Activated B cell treated with CpG ODN at 0.5 μM for 24 hours (primary cell): ENCODE data around the gene NUPR1. TPM values are rescaled to one million over a fixed set of nuclear protein-coding genes. Genes with fewer than 3 reads are reported as not detected.

ENCODE experiments used
- ATAC-seq: fragments of 200-7000 bp; cut with Tn5 transposase; one replicate; pipeline ENCODE4 v1.10.0; 2021; ENCODE audit warnings: low read depth, mild to moderate bottlenecking, moderate library complexity
- CTCF ChIA-PET: fragments of 350-600 bp; sonication (Branson Sonifier 250); formaldehyde crosslinking; loops from one replicate; lab custom pipeline; 2021; ENCODE audit warnings: antibody characterized with exemption; lab: Charles Lee
- POLR2A ChIA-PET: fragments of 350-600 bp; sonication (Branson Sonifier 250); formaldehyde crosslinking; loops from one replicate; lab custom pipeline; 2021; ENCODE audit warnings: antibody characterized with exemption; lab: Charles Lee
- DNase-seq: peaks from one replicate; pipeline ENCODE4 v3.0.0; 2022
- H3K27ac Mint-ChIP-seq: one replicate; pipeline ENCODE4 v1.8.0; 2020; ENCODE audit warnings: mixed read lengths
- H3K27me3 Mint-ChIP-seq: one replicate; pipeline ENCODE4 v1.8.0; 2021; ENCODE audit warnings: mixed read lengths
- H3K36me3 Mint-ChIP-seq: one replicate; pipeline ENCODE4 v1.8.0; 2021; ENCODE audit warnings: low read depth, mixed read lengths
- H3K4me1 Mint-ChIP-seq: one replicate; pipeline ENCODE4 v1.8.0; 2021; ENCODE audit warnings: mixed read lengths
- H3K4me3 Mint-ChIP-seq: one replicate; pipeline ENCODE4 v1.8.0; 2020; ENCODE audit warnings: mild to moderate bottlenecking, mixed read lengths
- H3K9me3 Mint-ChIP-seq: one replicate; pipeline ENCODE4 v1.8.0; 2020; ENCODE audit warnings: mixed read lengths
- CTCF ChIP-seq: fragments of 200-600 bp; IDR thresholded peaks from one replicate; pipeline ENCODE4 v1.8.0; 2022; ENCODE audit warnings: antibody characterized with exemption, mild to moderate bottlenecking
- intact Hi-C: fragments of 100-400 bp; cut with micrococcal nuclease; formaldehyde crosslinking; loops from one replicate; pipeline ENCODE4 v1.15.1; 2024
- total RNA-seq: library from RNA; stranded (reverse); gene quantifications from 2 replicates; pipeline ENCODE4 v1.2.3, GENCODE V29; 2022

The NUPR1 gene
- total RNA-seq, 1 donor from 2014 or later = not detected

GRCh38 chr16:28562199-28562598, 23.4 kb upstream of the NUPR1 start:
- ChIA-PET CTCF (no interaction called here), POLR2A (no interaction called here)
- peaks cover 2% of the 10 kb centered on the region for H3K4me1 Mint-ChIP-seq
- peaks cover 43% of the 10 kb centered on the region for H3K36me3 Mint-ChIP-seq
- intact Hi-C loops = no loop called here
- no peak overlapping the region for H3K27ac Mint-ChIP-seq
- DNase-seq (no peak), ATAC-seq (no peak)
- H3K4me3 Mint-ChIP-seq = no peak overlapping the region
- peaks cover 4% of the 10 kb centered on the region for H3K9me3 Mint-ChIP-seq
- TF ChIP-seq CTCF = no peak
- no peaks in the 10 kb centered on the region for H3K27me3 Mint-ChIP-seq

- Mint-ChIP-seq H3K36me3 (peaks cover 44% of the 10 kb centered on the region), H3K4me3 (no peak overlapping the region), H3K9me3 (peaks cover 3% of the 10 kb centered on the region), H3K27ac (no peak overlapping the region), H3K4me1 (peaks cover 7% of the 10 kb centered on the region), H3K27me3 (no peaks in the 10 kb centered on the region)
- DNase-seq (no peak), ATAC-seq (no peak)
- TF ChIP-seq CTCF = no peak
- POLR2A ChIA-PET = no interaction called here
- intact Hi-C loops = no loop called here
- CTCF ChIA-PET = no interaction called here
These were observed 22.9 kb upstream of the NUPR1 start for GRCh38 chr16:28561557-28562187.

GRCh38 chr16:28558456-28558855, 19.7 kb upstream of the NUPR1 start:
- Mint-ChIP-seq H3K9me3 (no peaks in the 10 kb centered on the region), H3K36me3 (peaks cover 33% of the 10 kb centered on the region), H3K27ac (no peak overlapping the region), H3K4me1 (peaks cover 25% of the 10 kb centered on the region), H3K27me3 (no peaks in the 10 kb centered on the region), H3K4me3 (no peak overlapping the region)
- ChIA-PET CTCF (no interaction called here), POLR2A (no interaction called here)
- no peak for TF ChIP-seq CTCF
- intact Hi-C loops = no loop called here
- ATAC-seq = no peak
- no peak for DNase-seq

GRCh38 chr16:28556914-28557320, 18.1 kb upstream of the NUPR1 start:
- DNase-seq = no peak
- H3K4me3 Mint-ChIP-seq = no peak overlapping the region
- peaks cover 28% of the 10 kb centered on the region for H3K4me1 Mint-ChIP-seq
- CTCF ChIA-PET = no interaction called here
- H3K27ac Mint-ChIP-seq = no peak overlapping the region
- no peaks in the 10 kb centered on the region for H3K9me3 Mint-ChIP-seq
- no peaks in the 10 kb centered on the region for H3K27me3 Mint-ChIP-seq
- POLR2A ChIA-PET = interaction anchor here (4.0 kb wide), 1 partner anchor 65 kb away, joined by 20 read pairs; the partner anchor contains the start of gene CLN3
- no peak for TF ChIP-seq CTCF
- intact Hi-C loops = no loop called here
- peaks cover 29% of the 10 kb centered on the region for H3K36me3 Mint-ChIP-seq
- ATAC-seq = no peak

GRCh38 chr16:28555561-28555960, 16.8 kb upstream of the NUPR1 start:
- Mint-ChIP-seq H3K36me3 (peaks cover 29% of the 10 kb centered on the region), H3K9me3 (no peaks in the 10 kb centered on the region), H3K4me3 (peak overlapping the region; percentile 19), H3K4me1 (peaks cover 28% of the 10 kb centered on the region), H3K27ac (no peak overlapping the region), H3K27me3 (no peaks in the 10 kb centered on the region)
- POLR2A ChIA-PET = interaction anchor here (0.5 to 4.0 kb wide), 3 partner anchors 47 to 64 kb away, joined by 3 to 20 read pairs (median 4); partner anchors contain the start of genes APOBR and CLN3
- ATAC-seq (no peak), DNase-seq (no peak)
- intact Hi-C loops = no loop called here
- CTCF ChIA-PET = interaction anchor here (1.1 kb wide), 1 partner anchor 63 kb away, joined by 3 read pairs; no protein-coding TSS in a partner anchor
- no peak for TF ChIP-seq CTCF
